H1 (cell line): ENCODE measurements around the gene PNMA1. TPM values are rescaled to one million over a fixed set of nuclear protein-coding genes. Genes with fewer than 3 reads are reported as not detected.

ENCODE experiments used
- CTCF ChIA-PET: fragments of 300-600 bp; sonication (Branson Sonifier 250); formaldehyde crosslinking; loops from one replicate; lab custom pipeline; 2021; ENCODE audit not compliant: partially characterized antibody; lab: Charles Lee
- POLR2A ChIA-PET: fragments of 300-600 bp; sonication (Branson Sonifier 250); formaldehyde crosslinking; loops from one replicate; lab custom pipeline; 2021; ENCODE audit warnings: inconsistent platforms; ENCODE audit not compliant: partially characterized antibody; lab: Charles Lee
- DNase-seq, 2 experiments: peaks; one replicate each; pipeline versions ENCODE4 v3.0.0 to v3.0.0-alpha.2; 2010 to 2022; ENCODE audit warnings: low spot score in 2 of 2, low read depth in 1 of 2, mixed read lengths in 1 of 2
- FAIRE-seq: peaks from 2 replicates; lab custom pipeline; 2011; peaks lifted over from hg19 to GRCh38; lab: Jason Lieb, UNC
- H2AFZ ChIP-seq: 2 replicates; pipeline ENCODE4 v1.8.1; 2012; ENCODE audit warnings: low read length, inconsistent platforms
- H2AK5ac ChIP-seq: 2 replicates; pipeline ENCODE4 v1.6.1; 2013; ENCODE audit warnings: low read depth, low read length
- H2BK120ac ChIP-seq: replicated peaks from 2 replicates; pipeline ENCODE3; 2013; ENCODE audit warnings: low read depth, low read length, inconsistent platforms
- H2BK12ac ChIP-seq: 2 replicates; pipeline ENCODE4 v1.6.1; 2013; ENCODE audit warnings: low read depth, low read length
- H2BK15ac ChIP-seq: 2 replicates; pipeline ENCODE4 v1.6.1; 2013; ENCODE audit warnings: low read length
- H2BK20ac ChIP-seq: 2 replicates; pipeline ENCODE4 v1.6.1; 2013; ENCODE audit warnings: low read length
- H2BK5ac ChIP-seq: 2 replicates; pipeline ENCODE4 v1.6.1; 2013; ENCODE audit warnings: low read depth, low read length
- H3K14ac ChIP-seq: 2 replicates; pipeline ENCODE4 v1.6.1; 2013; ENCODE audit warnings: inconsistent platforms; ENCODE audit not compliant: insufficient read length
- H3K18ac ChIP-seq: 2 replicates; pipeline ENCODE4 v1.6.1; 2013; ENCODE audit warnings: low read length; ENCODE audit errors: extremely low read depth
- H3K23ac ChIP-seq: 2 replicates; pipeline ENCODE4 v1.6.1; 2013; ENCODE audit warnings: inconsistent platforms; ENCODE audit not compliant: insufficient read length
- H3K23me2 ChIP-seq: 2 replicates; pipeline ENCODE4 v1.6.1; 2013; ENCODE audit warnings: low read depth, low read length
- H3K27ac ChIP-seq: 2 replicates; pipeline ENCODE4 v1.6.1; 2011; ENCODE audit warnings: low read depth, low read length, inconsistent platforms
- H3K27me3 ChIP-seq, 4 experiments: replicated peaks in 1 of 4; 1 replicate in 1 of 4; 2 replicates in 3 of 4; pipeline versions ENCODE4 v1.6.1 to v1.8.1; 2011 to 2013; ENCODE audit warnings: low read length in 3 of 4, mild to moderate bottlenecking in 3 of 4, inconsistent platforms in 2 of 4, mixed read lengths in 2 of 4, moderate library complexity in 1 of 4; ENCODE audit not compliant: control insufficient read depth in 3 of 4, insufficient read depth in 3 of 4; ENCODE audit errors: extremely low read depth in 1 of 4
- H3K36me3 ChIP-seq, 4 experiments: 2 replicates each; pipeline versions ENCODE4 v1.6.1 to v1.8.1; 2011 to 2013; ENCODE audit warnings: mild to moderate bottlenecking in 4 of 4, low read length in 3 of 4, moderate library complexity in 2 of 4, control low read depth in 1 of 4, inconsistent platforms in 1 of 4; ENCODE audit not compliant: insufficient read depth in 4 of 4, control insufficient read depth in 2 of 4
- H3K4ac ChIP-seq: replicated peaks from 2 replicates; pipeline ENCODE3; 2013; ENCODE audit warnings: low read length, low read depth, mixed read lengths, inconsistent platforms; ENCODE audit not compliant: insufficient read length
- H3K4me1 ChIP-seq, 4 experiments: replicated peaks in 1 of 4; 1 replicate in 1 of 4; 2 replicates in 3 of 4; pipeline versions ENCODE4 v1.6.1 to v1.8.1; 2011 to 2013; ENCODE audit warnings: low read length in 3 of 4, inconsistent platforms in 2 of 4, mixed read lengths in 1 of 4; ENCODE audit not compliant: insufficient read depth in 4 of 4, control insufficient read depth in 3 of 4
- H3K4me2 ChIP-seq, 2 experiments: 2 replicates each; pipeline versions ENCODE4 v1.6.1 to v1.8.1; 2011 to 2013; ENCODE audit warnings: low read depth in 2 of 2, low read length in 2 of 2, control low read depth in 1 of 2, inconsistent platforms in 1 of 2, mild to moderate bottlenecking in 1 of 2; ENCODE audit not compliant: insufficient read depth in 1 of 2
- H3K4me3 ChIP-seq, 4 experiments: fragments of 200-600, 300-600 bp in 1 of 4; sonication (generic), shearing (Covaris generic), sonication (Bioruptor Twin) in 1 of 4; 2 replicates each; pipeline versions ENCODE4 v1.5.1 to v1.8.1; 2011 to 2016; ENCODE audit warnings: low read length in 4 of 4, low read depth in 3 of 4, control low read depth in 2 of 4, inconsistent platforms in 2 of 4, mild to moderate bottlenecking in 2 of 4, mixed read lengths in 1 of 4, moderate library complexity in 1 of 4; ENCODE audit not compliant: insufficient read depth in 2 of 4; ENCODE audit errors: extremely low read depth in 1 of 4
- H3K56ac ChIP-seq: replicated peaks from 2 replicates; pipeline ENCODE3; 2013; ENCODE audit warnings: low read depth, mild to moderate bottlenecking, mixed read lengths, low read length, inconsistent platforms; ENCODE audit not compliant: insufficient read length
- H3K79me1 ChIP-seq: 2 replicates; pipeline ENCODE4 v1.6.1; 2013; ENCODE audit warnings: low read depth, low read length, control low read depth
- H3K79me2 ChIP-seq, 2 experiments: 2 replicates each; pipeline versions ENCODE4 v1.6.1 to v1.8.1; 2012 to 2013; ENCODE audit warnings: low read length in 2 of 2, mild to moderate bottlenecking in 2 of 2, inconsistent platforms in 1 of 2; ENCODE audit not compliant: insufficient read depth in 2 of 2, control insufficient read depth in 1 of 2
- H3K9ac ChIP-seq, 4 experiments: replicated peaks in 1 of 4; 1 replicate in 1 of 4; 2 replicates in 3 of 4; pipeline versions ENCODE4 v1.6.1 to v1.8.1; 2011 to 2013; ENCODE audit warnings: low read depth in 3 of 4, low read length in 3 of 4, control low read depth in 2 of 4, mild to moderate bottlenecking in 2 of 4, moderate library complexity in 2 of 4, inconsistent platforms in 1 of 4; ENCODE audit errors: extremely low read depth in 1 of 4
- H3K9me3 ChIP-seq, 2 experiments: 2 replicates each; pipeline versions ENCODE4 v1.6.1 to v1.8.1; 2012 to 2013; ENCODE audit warnings: mild to moderate bottlenecking in 2 of 2, moderate library complexity in 2 of 2, control low read depth in 1 of 2, inconsistent platforms in 1 of 2, low read depth in 1 of 2, low read length in 1 of 2, mixed read lengths in 1 of 2; ENCODE audit not compliant: insufficient read depth in 2 of 2
- H4K20me1 ChIP-seq, 2 experiments: replicated peaks in 1 of 2; 2 replicates each; pipeline versions ENCODE3 to v1.8.1; 2011 to 2013; ENCODE audit warnings: inconsistent platforms in 2 of 2, low read length in 2 of 2, mild to moderate bottlenecking in 1 of 2; ENCODE audit not compliant: insufficient read depth in 2 of 2, control insufficient read depth in 1 of 2
- H4K5ac ChIP-seq: 2 replicates; pipeline ENCODE4 v1.6.1; 2013; ENCODE audit warnings: low read length, low read depth, mixed read lengths, inconsistent platforms; ENCODE audit not compliant: insufficient read length
- H4K8ac ChIP-seq: 2 replicates; pipeline ENCODE4 v1.8.0; 2013; ENCODE audit warnings: mild to moderate bottlenecking, moderate library complexity, low read length, inconsistent platforms; ENCODE audit not compliant: insufficient read depth; ENCODE audit errors: extremely low read depth
- H4K91ac ChIP-seq: replicated peaks from 2 replicates; pipeline ENCODE3; 2013; ENCODE audit warnings: low read length, mixed read lengths, inconsistent platforms; ENCODE audit not compliant: insufficient read length
- ASH2L ChIP-seq: fragments of 200-600, 300-600 bp; sonication (generic); IDR thresholded peaks from one replicate; pipeline ENCODE4 v1.7.1; 2017; ENCODE audit warnings: low read length
- BRCA1 ChIP-seq: IDR thresholded peaks from 2 replicates; pipeline ENCODE4 v1.6.1; 2012; ENCODE audit warnings: low read depth, low read length, improper control_type of control experiment
- HDAC2 ChIP-seq, 2 experiments: fragments of 300-600 bp in 1 of 2; sonication (generic) in 1 of 2; IDR thresholded peaks; 2 replicates each; pipeline ENCODE4 v1.6.1; 2011 to 2012; ENCODE audit warnings: low read depth in 2 of 2, low read length in 2 of 2, mild to moderate bottlenecking in 2 of 2, moderate library complexity in 2 of 2, borderline replicate concordance in 1 of 2, inconsistent platforms in 1 of 2
- HDAC6 ChIP-seq: IDR thresholded peaks from one replicate; pipeline ENCODE4 v1.7.1; 2012; ENCODE audit warnings: low read depth, mild to moderate bottlenecking, inconsistent platforms, low read length, moderate library complexity
- JUND ChIP-seq: IDR thresholded peaks from 2 replicates; pipeline ENCODE4 v1.6.1; 2011; ENCODE audit warnings: mild to moderate bottlenecking, improper control_type of control experiment, low read length
- PHF8 ChIP-seq: fragments of 200-600 bp; sonication (generic); conservative IDR thresholded peaks from 2 replicates; pipeline ENCODE4 v1.7.1; 2012; ENCODE audit warnings: low read depth, mild to moderate bottlenecking, inconsistent platforms, low read length, moderate library complexity
- RXRA ChIP-seq: IDR thresholded peaks from 2 replicates; pipeline ENCODE4 v1.6.1; 2011; ENCODE audit warnings: low read depth, mild to moderate bottlenecking, low read length, moderate library complexity; ENCODE audit not compliant: insufficient read depth
- TCF12 ChIP-seq: IDR thresholded peaks from 2 replicates; pipeline ENCODE4 v1.6.1; 2011; ENCODE audit warnings: low read depth, mild to moderate bottlenecking, low read length
- WGBS, 2 experiments: shearing (Covaris generic) in 1 of 2; methylation state at CpG; one replicate each; pipeline versions ENCODE4 v1.1.6 to v1.1.7; 2013 to 2015; ENCODE audit warnings: low lambda C conversion rate in 2 of 2, mixed read lengths in 2 of 2, inconsistent platforms in 1 of 2, low coverage in 1 of 2, missing lambda C conversion rate in 1 of 2; ENCODE audit not compliant: insufficient replicate concordance in 2 of 2, insufficient coverage in 1 of 2, insufficient read length in 1 of 2; ENCODE audit errors: extremely low coverage in 1 of 2, missing lambda C conversion rate in 1 of 2; 5-methylcytosine and 5-hydroxymethylcytosine counted together
- polyA plus RNA-seq, 7 experiments: library from polyadenylated mRNA; depleted of rRNA in 3 of 7; stranded (reverse) in 5 of 7; unstranded in 2 of 7; fragments of >200 nt in 5 of 7; fragments of 200-250 nt in 2 of 7; gene quantifications; 1 replicate in 5 of 7; 2 replicates in 1 of 7; 4 replicates in 1 of 7; pipeline versions ENCODE4 v1.2.1 to v1.2.3, GENCODE V29; 2011 to 2013; ENCODE audit warnings: missing spikeins in 2 of 7, mixed read lengths in 2 of 7
- total RNA-seq: library from RNA; stranded (reverse); fragmentation: NEBNext Ultra II Directional; extraction: Animal tissue kit (Norgen Biotek cat#: 25700); gene quantifications from 2 replicates; pipeline ENCODE4 v1.2.1, GENCODE V29; 2021
- TF ChIP-seq, protein P1 (sequence below), 3 experiments: IDR thresholded peaks; 1 replicate in 2 of 3; 2 replicates in 1 of 3; pipeline versions ENCODE4 v1.5.1 to v1.6.1; 2011; ENCODE audit warnings: low read length in 3 of 3, mild to moderate bottlenecking in 3 of 3, inconsistent platforms in 2 of 3, low read depth in 1 of 3, moderate library complexity in 1 of 3; ENCODE audit not compliant: insufficient read depth in 1 of 3; ENCODE audit errors: control extremely low read depth in 1 of 3
- TF ChIP-seq, protein P2 (sequence below): IDR thresholded peaks from 2 replicates; pipeline ENCODE4 v1.6.1; 2011; ENCODE audit warnings: low read depth, mild to moderate bottlenecking, low read length; ENCODE audit not compliant: insufficient read depth

The PNMA1 gene
- total and polyA plus RNA-seq, 2 of the 8 experiments (the other 6 are each of a cell fraction or from before 2014, with no cell fraction given), result 15.8 to 52.7 TPM

DNA sequence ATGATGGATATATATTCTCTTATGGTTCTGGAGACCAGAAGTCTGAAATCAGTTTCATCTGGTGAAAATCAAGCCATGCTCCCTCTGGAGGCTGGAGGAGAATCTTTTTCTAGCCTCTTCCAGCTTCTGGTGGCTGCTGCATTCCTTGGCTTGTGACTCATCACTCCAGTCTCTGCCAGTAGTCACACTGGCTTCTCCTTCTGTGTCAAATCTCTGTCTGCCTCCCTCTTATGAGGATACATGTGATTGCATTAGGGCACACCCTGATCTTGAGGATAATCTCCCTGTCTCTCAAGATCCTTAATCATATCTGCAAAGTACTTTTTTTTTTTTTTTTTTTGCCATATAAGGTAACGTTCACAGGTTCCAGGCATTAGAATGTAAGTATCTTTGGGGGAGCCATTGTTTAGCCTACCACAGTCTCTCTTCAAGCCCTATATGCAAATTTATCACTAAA is 51.7 kb downstream of the PNMA1 start:
- H3K23ac ChIP-seq, result no peak overlapping the region
- H2BK20ac ChIP-seq, result no peak overlapping the region
- H3K9ac ChIP-seq, result no peak overlapping the region
- H2BK15ac ChIP-seq, result no peak overlapping the region
- no peak overlapping the region for H3K14ac ChIP-seq
- no peak overlapping the region for H4K91ac ChIP-seq
- no peak overlapping the region for H2AFZ ChIP-seq
- H3K4me2 ChIP-seq, result no peak overlapping the region
- no peaks in the 10 kb centered on the region for H3K79me2 ChIP-seq
- H4K5ac ChIP-seq, result no peak overlapping the region
- no peaks in the 10 kb centered on the region; a peak in 1 of 8 replicates for H3K36me3 ChIP-seq
- H2BK12ac ChIP-seq, result no peak overlapping the region
- WGBS, 2 experiments, result 89% methylated on average over 1 of the region's 1 CpG; no CpG with 5 or more reads in 1 of the 2 experiments
- H3K9me3 ChIP-seq, result no peaks in the 10 kb centered on the region
- H3K4me3 ChIP-seq, result no peak overlapping the region
- no peaks in the 10 kb centered on the region for H3K27me3 ChIP-seq
- no peak overlapping the region for H2BK5ac ChIP-seq
- no peaks in the 10 kb centered on the region for H3K79me1 ChIP-seq
- H3K27ac ChIP-seq, result 0 out of 2 replicates have a peak overlapping the region, but pooled peaks have one; percentile 3
- ChIA-PET POLR2A (interaction anchor here (0.8 to 1.2 kb wide), 2 partner anchors 12 to 158 kb away, joined by 3 read pairs; no protein-coding TSS in a partner anchor), CTCF (interaction anchor here (0.9 to 1.5 kb wide), 9 partner anchors 9 to 66 kb away, joined by 3 to 6 read pairs (median 3); no protein-coding TSS in a partner anchor)
- no peak overlapping the region for H3K4ac ChIP-seq
- no peaks in the 10 kb centered on the region for H3K4me1 ChIP-seq
- H2BK120ac ChIP-seq, result no peak overlapping the region
- no peak overlapping the region for H2AK5ac ChIP-seq
- no peak overlapping the region for H3K18ac ChIP-seq
- H4K20me1 ChIP-seq, result no peaks in the 10 kb centered on the region
- H4K8ac ChIP-seq, result no peak overlapping the region
- H3K56ac ChIP-seq, result no peak overlapping the region
- H3K23me2 ChIP-seq, result no peaks in the 10 kb centered on the region
- FAIRE-seq (peak; percentile 50), DNase-seq (peak in 1 of 2 experiments; percentile 39)
- TF ChIP-seq BRCA1, result no peak
- peak; percentile 91 for TF ChIP-seq JUND
- TF ChIP-seq, protein P1, sequence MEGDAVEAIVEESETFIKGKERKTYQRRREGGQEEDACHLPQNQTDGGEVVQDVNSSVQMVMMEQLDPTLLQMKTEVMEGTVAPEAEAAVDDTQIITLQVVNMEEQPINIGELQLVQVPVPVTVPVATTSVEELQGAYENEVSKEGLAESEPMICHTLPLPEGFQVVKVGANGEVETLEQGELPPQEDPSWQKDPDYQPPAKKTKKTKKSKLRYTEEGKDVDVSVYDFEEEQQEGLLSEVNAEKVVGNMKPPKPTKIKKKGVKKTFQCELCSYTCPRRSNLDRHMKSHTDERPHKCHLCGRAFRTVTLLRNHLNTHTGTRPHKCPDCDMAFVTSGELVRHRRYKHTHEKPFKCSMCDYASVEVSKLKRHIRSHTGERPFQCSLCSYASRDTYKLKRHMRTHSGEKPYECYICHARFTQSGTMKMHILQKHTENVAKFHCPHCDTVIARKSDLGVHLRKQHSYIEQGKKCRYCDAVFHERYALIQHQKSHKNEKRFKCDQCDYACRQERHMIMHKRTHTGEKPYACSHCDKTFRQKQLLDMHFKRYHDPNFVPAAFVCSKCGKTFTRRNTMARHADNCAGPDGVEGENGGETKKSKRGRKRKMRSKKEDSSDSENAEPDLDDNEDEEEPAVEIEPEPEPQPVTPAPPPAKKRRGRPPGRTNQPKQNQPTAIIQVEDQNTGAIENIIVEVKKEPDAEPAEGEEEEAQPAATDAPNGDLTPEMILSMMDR (IDR thresholded peaks at IDR 0.05; ENCODE audit: control extremely low read depth in 1 of 3, insufficient read depth in 1 of 3, low read depth in 1 of 3, low read length in 3 of 3), result peak in 2 of 3 experiments; percentile 33 to 62; a peak in 2 of 4 replicates
- no peak for TF ChIP-seq HDAC6
- TF ChIP-seq ASH2L, result no peak
- no peak for TF ChIP-seq HDAC2 (IDR thresholded peaks at IDR 0.05; ENCODE audit: borderline replicate concordance in 1 of 2, low read depth in 2 of 2, low read length in 2 of 2)
- TF ChIP-seq RXRA, result no peak
- no peak for TF ChIP-seq TCF12
- TF ChIP-seq, protein P2, sequence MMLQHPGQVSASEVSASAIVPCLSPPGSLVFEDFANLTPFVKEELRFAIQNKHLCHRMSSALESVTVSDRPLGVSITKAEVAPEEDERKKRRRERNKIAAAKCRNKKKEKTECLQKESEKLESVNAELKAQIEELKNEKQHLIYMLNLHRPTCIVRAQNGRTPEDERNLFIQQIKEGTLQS, result 0 out of 2 replicates have a peak, but pooled peaks have one; percentile 25
- TF ChIP-seq PHF8, result no peak
